K562 (cell line): ENCODE data around the gene UBE2D2. TPM values are rescaled to one million over a fixed set of nuclear protein-coding genes. Genes with fewer than 3 reads are reported as not detected.

Experiments
- CCNT2 ChIP-seq: IDR thresholded peaks from 2 replicates; pipeline ENCODE4 v1.6.1; 2011; ENCODE audit warnings: borderline replicate concordance, low read depth, mild to moderate bottlenecking, moderate library complexity, mixed read lengths, low read length; ENCODE audit not compliant: insufficient read length; ENCODE audit errors: extremely low read depth
- CEBPG ChIP-seq, 3 experiments: fragments of 200-800 bp in 1 of 3; sonication (Bioruptor generic) in 1 of 3; sonication (generic) in 1 of 3; formaldehyde crosslinking in 1 of 3; IDR thresholded peaks in 2 of 3; conservative IDR thresholded peaks in 1 of 3; 2 replicates each; pipeline versions ENCODE4 v1.6.1 to v1.8.0; 2016 to 2022; ENCODE audit warnings: missing compliant biosample characterization in 2 of 3, missing genetic modification characterization in 2 of 3, mild to moderate bottlenecking in 1 of 3, missing genetic modification reagents in 1 of 3
- E2F6 ChIP-seq, 2 experiments: IDR thresholded peaks; 2 replicates each; pipeline ENCODE4 v1.6.1; 2011; ENCODE audit warnings: borderline replicate concordance in 1 of 2, control low read depth in 1 of 2, low read depth in 1 of 2, low read length in 1 of 2, mild to moderate bottlenecking in 1 of 2, mixed read lengths in 1 of 2, moderate library complexity in 1 of 2; ENCODE audit not compliant: insufficient read depth in 1 of 2, insufficient read length in 1 of 2, poor library complexity in 1 of 2, severe bottlenecking in 1 of 2; ENCODE audit errors: extremely low read depth in 1 of 2
- FOS ChIP-seq: IDR thresholded peaks from 3 replicates; pipeline ENCODE4 v1.6.1; 2011; ENCODE audit not compliant: insufficient read length; ENCODE audit errors: extremely low read depth
- FOXP1 ChIP-seq: sonication (generic); formaldehyde crosslinking; IDR thresholded peaks from 2 replicates; pipeline ENCODE4 v1.8.0; 2022; ENCODE audit warnings: mild to moderate bottlenecking, missing genetic modification reagents
- GATAD2B ChIP-seq: fragments of 450-650 bp; IDR thresholded peaks from 2 replicates; pipeline ENCODE4 v1.6.1; 2017; ENCODE audit warnings: mild to moderate bottlenecking, borderline replicate concordance
- HDAC1 ChIP-seq, 2 experiments: fragments of 450-650 bp; IDR thresholded peaks; 2 replicates each; pipeline ENCODE4 v1.6.1; 2016 to 2017; ENCODE audit warnings: inconsistent platforms in 1 of 2, mild to moderate bottlenecking in 1 of 2, moderate library complexity in 1 of 2
- JUND ChIP-seq, 2 experiments: IDR thresholded peaks; 2 replicates in 1 of 2; 3 replicates in 1 of 2; pipeline ENCODE4 v1.6.1; 2011; ENCODE audit warnings: borderline replicate concordance in 2 of 2, low read depth in 2 of 2, low read length in 2 of 2, improper control_type of control experiment in 1 of 2, missing biosample characterization in 1 of 2, missing genetic modification characterization in 1 of 2, missing genetic modification reagents in 1 of 2
- KDM5B ChIP-seq: fragments of 200-600 bp; sonication (generic); IDR thresholded peaks from 2 replicates; pipeline ENCODE4 v1.6.1; 2012; ENCODE audit warnings: low read depth, mild to moderate bottlenecking, moderate library complexity, low read length, control low read depth, inconsistent platforms; ENCODE audit not compliant: insufficient replicate concordance
- MAFG ChIP-seq: fragments of 450-650 bp; conservative IDR thresholded peaks from 2 replicates; pipeline ENCODE4 v1.6.1; 2016; ENCODE audit warnings: missing genetic modification characterization, missing compliant biosample characterization
- MIER1 ChIP-seq: fragments of 450-650 bp; IDR thresholded peaks from 2 replicates; pipeline ENCODE4 v1.6.1; 2016; ENCODE audit warnings: antibody characterized with exemption, mild to moderate bottlenecking, low read depth
- PML ChIP-seq: IDR thresholded peaks from 2 replicates; pipeline ENCODE4 v1.6.1; 2012; ENCODE audit warnings: low read length, inconsistent platforms
- POLR2G ChIP-seq: fragments of 200-400 bp; formaldehyde crosslinking; IDR thresholded peaks from 2 replicates; pipeline ENCODE4 v1.6.1; 2017; ENCODE audit warnings: low read depth, mild to moderate bottlenecking, antibody characterized with exemption, low read length, moderate library complexity
- TAF9B ChIP-seq: fragments of 450-650 bp; IDR thresholded peaks from 2 replicates; pipeline ENCODE4 v1.6.1; 2018; ENCODE audit warnings: mild to moderate bottlenecking; ENCODE audit not compliant: partially characterized antibody
- TEAD4 ChIP-seq, 2 experiments: sonication (generic) in 1 of 2; formaldehyde crosslinking in 1 of 2; IDR thresholded peaks; 2 replicates each; pipeline versions ENCODE4 v1.6.1 to v1.8.0; 2012 to 2022; ENCODE audit warnings: borderline replicate concordance in 1 of 2, inconsistent platforms in 1 of 2, low read length in 1 of 2, mild to moderate bottlenecking in 1 of 2, missing genetic modification reagents in 1 of 2
- U2AF2 ChIP-seq: fragments of 200-400 bp; formaldehyde crosslinking; optimal IDR thresholded peaks from 2 replicates; pipeline ENCODE3; 2017; ENCODE audit warnings: low read depth, mild to moderate bottlenecking, low read length
- ZFP30 ChIP-seq: fragments of 250-450 bp; sonication (Bioruptor Pico); IDR thresholded peaks from 2 replicates; pipeline ENCODE4 v1.8.0; 2022; ENCODE audit warnings: moderate library complexity, mild to moderate bottlenecking, inconsistent platforms, borderline replicate concordance
- ZNF184 ChIP-seq: sonication (generic); formaldehyde crosslinking; IDR thresholded peaks from 2 replicates; pipeline ENCODE4 v1.5.0; 2020; ENCODE audit warnings: missing genetic modification reagents
- ZNF431 ChIP-seq: sonication (generic); formaldehyde crosslinking; IDR thresholded peaks from 2 replicates; pipeline ENCODE4 v1.8.0; 2022; ENCODE audit warnings: mild to moderate bottlenecking, missing genetic modification reagents
- ZNF507 ChIP-seq: conservative IDR thresholded peaks from 2 replicates; pipeline ENCODE4 v1.6.1; 2017; ENCODE audit warnings: missing genetic modification characterization, missing compliant biosample characterization
- polyA plus RNA-seq, 8 experiments: library from polyadenylated mRNA; depleted of rRNA in 4 of 8; stranded (reverse) in 5 of 8; unstranded in 3 of 8; fragments of >200 nt; fragmentation: Nextera tagmentation in 2 of 8; fragmentation: Illumina TruSeq in 1 of 8; extraction: Ambion mirVana in 2 of 8; extraction: Trizol in 1 of 8; gene quantifications; 2 replicates each; pipeline versions ENCODE4 v1.2.1 to v1.2.3, GENCODE V29; 2011 to 2014; ENCODE audit warnings: inconsistent platforms in 1 of 8, missing spikeins in 1 of 8
- total RNA-seq, 7 experiments: library from RNA; depleted of rRNA in 6 of 7; stranded (reverse); fragments of >200 nt in 6 of 7; fragmentation: Illumina TruSeq in 2 of 7; extraction: Trizol in 2 of 7; gene quantifications; 2 replicates each; pipeline versions ENCODE4 v1.2.1 to v1.2.3, GENCODE V29; 2011 to 2021; ENCODE audit warnings: low replicate concordance in 1 of 7
- TF ChIP-seq, protein P1 (sequence below): fragments of 250-450 bp; sonication (Bioruptor Pico); IDR thresholded peaks from 2 replicates; pipeline ENCODE4 v1.5.0; 2021

The UBE2D2 gene
- total and polyA plus RNA-seq, 9 of the 15 experiments (the other 6 are each of a cell fraction or from before 2014, with no cell fraction given), result 53.6 to 198 (median 122) TPM

DNA sequence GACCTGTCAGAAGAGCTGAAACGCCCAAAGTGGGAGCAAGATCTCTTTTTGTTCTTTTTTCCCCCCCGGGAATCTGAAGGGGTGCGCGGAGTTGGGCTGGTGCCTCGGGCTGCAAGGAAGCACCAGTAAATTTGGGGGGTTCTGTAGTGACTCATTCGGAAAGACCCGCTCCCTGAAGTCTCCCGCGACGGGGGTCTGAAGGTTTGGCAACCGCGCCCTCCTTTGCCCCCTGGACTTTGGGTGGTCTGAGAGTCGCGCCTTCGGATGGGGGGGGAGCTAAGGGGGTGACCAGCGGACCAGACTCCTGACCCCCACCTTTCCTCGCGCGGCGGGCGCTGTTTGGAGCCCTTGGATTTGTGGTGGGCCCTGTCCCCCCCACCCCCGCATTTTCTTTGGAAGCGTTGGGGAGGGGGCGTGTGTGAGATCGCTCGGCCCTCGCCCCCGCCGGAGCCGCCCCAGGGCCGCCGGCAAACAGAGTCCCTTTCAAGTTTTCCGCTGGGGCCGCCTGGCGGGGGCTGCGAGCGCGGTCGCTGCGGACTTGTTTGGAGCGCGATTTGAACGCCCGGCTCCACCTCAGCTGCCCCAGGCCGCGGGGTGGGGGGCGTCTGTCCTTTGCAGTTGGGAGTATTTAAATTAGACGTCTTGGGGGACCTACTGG is 89.0 kb downstream of the UBE2D2 start (continued):
- peak in 1 of 2 experiments; percentile 24 for TF ChIP-seq E2F6 (IDR thresholded peaks at IDR 0.05; ENCODE audit: borderline replicate concordance in 1 of 2, extremely low read depth in 1 of 2, insufficient read depth in 1 of 2, insufficient read length in 1 of 2, low read depth in 1 of 2, low read length in 1 of 2, poor library complexity in 1 of 2, severe bottlenecking in 1 of 2)
- no peak for TF ChIP-seq U2AF2
- TF ChIP-seq CCNT2, result peak; percentile 64
- TF ChIP-seq POLR2G, result no peak; the same call in none of the 2 replicates
- TF ChIP-seq, protein P1, sequence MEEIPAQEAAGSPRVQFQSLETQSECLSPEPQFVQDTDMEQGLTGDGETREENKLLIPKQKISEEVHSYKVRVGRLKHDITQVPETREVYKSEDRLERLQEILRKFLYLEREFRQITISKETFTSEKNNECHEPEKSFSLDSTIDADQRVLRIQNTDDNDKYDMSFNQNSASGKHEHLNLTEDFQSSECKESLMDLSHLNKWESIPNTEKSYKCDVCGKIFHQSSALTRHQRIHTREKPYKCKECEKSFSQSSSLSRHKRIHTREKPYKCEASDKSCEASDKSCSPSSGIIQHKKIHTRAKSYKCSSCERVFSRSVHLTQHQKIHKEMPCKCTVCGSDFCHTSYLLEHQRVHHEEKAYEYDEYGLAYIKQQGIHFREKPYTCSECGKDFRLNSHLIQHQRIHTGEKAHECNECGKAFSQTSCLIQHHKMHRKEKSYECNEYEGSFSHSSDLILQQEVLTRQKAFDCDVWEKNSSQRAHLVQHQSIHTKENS, result no peak
- TF ChIP-seq KDM5B, result peak; percentile 21
- TF ChIP-seq TAF9B, result no peak
- TF ChIP-seq MAFG (tag), result no peak
- TF ChIP-seq JUND (IDR thresholded peaks at IDR 0.05; ENCODE audit: borderline replicate concordance, low read depth, low read length), result no peak
- TF ChIP-seq JUND (tag; IDR thresholded peaks at IDR 0.05; ENCODE audit: borderline replicate concordance, low read depth, low read length), result no peak
- no peak for TF ChIP-seq FOS
- TF ChIP-seq HDAC1 (IDR thresholded peaks at IDR 0.05), result no peak
- TF ChIP-seq MIER1, result no peak
- TF ChIP-seq ZNF507 (tag), result no peak
- no peak for TF ChIP-seq CEBPG (CRISPR knock-in tag; IDR thresholded peaks at IDR 0.05)
- no peak for TF ChIP-seq CEBPG (tag; conservative IDR thresholded peaks at IDR 0.05 in 1 of 2, IDR thresholded peaks at IDR 0.05 in 1 of 2)
- TF ChIP-seq GATAD2B, result 0 out of 2 replicates have a peak, but pooled peaks have one; percentile 56
- no peak for TF ChIP-seq FOXP1 (CRISPR knock-in tag)
- no peak for TF ChIP-seq TEAD4 (IDR thresholded peaks at IDR 0.05; ENCODE audit: low read length)
- no peak for TF ChIP-seq TEAD4 (CRISPR knock-in tag; IDR thresholded peaks at IDR 0.05; ENCODE audit: borderline replicate concordance)
- TF ChIP-seq ZNF431 (CRISPR knock-in tag), result no peak
- TF ChIP-seq ZFP30 (CRISPR knock-in tag), result no peak
- 0 out of 2 replicates have a peak, but pooled peaks have one; percentile 12 for TF ChIP-seq PML
- TF ChIP-seq ZNF184 (CRISPR knock-in tag), result no peak
